Stimulated activated naive CD8-positive, alpha-beta T cell treated with anti-CD3 and anti-CD28 coated beads, Interleukin-15, Interleukin-2, amounts not matched to agents 100 ng/mL and 50 ng/mL, for 24 hours (primary cell): Measurements from ENCODE around the gene HTR6.

Experiments
- H3K27ac Mint-ChIP-seq: one replicate; pipeline ENCODE4 v1.8.0; 2021; ENCODE audit warnings: mild to moderate bottlenecking, mixed read lengths
- H3K27me3 Mint-ChIP-seq: one replicate; pipeline ENCODE4 v1.8.0; 2021; ENCODE audit warnings: mixed read lengths
- H3K36me3 Mint-ChIP-seq: one replicate; pipeline ENCODE4 v1.8.0; 2021; ENCODE audit warnings: low read depth, mixed read lengths
- H3K4me1 Mint-ChIP-seq: one replicate; pipeline ENCODE4 v1.8.0; 2021; ENCODE audit warnings: low read depth, mixed read lengths
- H3K4me3 Mint-ChIP-seq: one replicate; pipeline ENCODE4 v1.8.0; 2021; ENCODE audit warnings: mild to moderate bottlenecking, mixed read lengths
- H3K9me3 Mint-ChIP-seq: one replicate; pipeline ENCODE4 v1.8.0; 2021; ENCODE audit warnings: mixed read lengths

Gene HTR6

DNA sequence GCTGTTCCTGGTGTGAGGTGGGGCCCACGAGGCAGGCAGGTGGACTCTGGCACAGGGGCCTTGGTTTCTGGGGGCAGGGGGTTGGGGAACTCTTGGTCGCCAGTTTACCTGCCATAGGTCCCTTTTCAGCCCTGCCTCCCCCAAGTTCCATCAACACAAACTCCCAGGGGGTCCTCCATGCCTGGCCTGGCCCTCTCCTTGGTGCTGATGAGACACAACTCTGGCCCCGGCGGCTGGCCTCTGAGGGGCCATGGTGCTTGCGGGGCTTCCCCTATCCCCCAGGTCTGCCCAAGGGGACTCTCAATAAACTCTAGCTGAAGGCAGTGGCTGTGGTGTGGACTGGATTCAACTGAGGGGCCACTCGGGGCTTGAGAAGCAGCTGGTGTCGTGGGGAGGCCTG is 16.0 kb downstream of the HTR6 start:
- Mint-ChIP-seq H3K9me3 (no peaks in the 10 kb centered on the region), H3K4me1 (no peaks in the 10 kb centered on the region), H3K4me3 (no peak overlapping the region), H3K27ac (no peak overlapping the region), H3K27me3 (no peaks in the 10 kb centered on the region), H3K36me3 (no peaks in the 10 kb centered on the region)

- Mint-ChIP-seq H3K4me3 (no peak overlapping the region), H3K27me3 (no peaks in the 10 kb centered on the region), H3K9me3 (no peaks in the 10 kb centered on the region), H3K36me3 (peaks cover under 1% of the 10 kb centered on the region), H3K4me1 (peaks cover 1% of the 10 kb centered on the region), H3K27ac (no peak overlapping the region)
Observed at GRCh38 chr1:19682257-19682656, 17.6 kb downstream of the HTR6 start.

GRCh38 chr1:19682901-19683300 is 18.2 kb downstream of the HTR6 start:
- Mint-ChIP-seq H3K9me3 (no peaks in the 10 kb centered on the region), H3K4me1 (peaks cover 7% of the 10 kb centered on the region), H3K4me3 (no peak overlapping the region), H3K36me3 (peaks cover 5% of the 10 kb centered on the region), H3K27ac (no peak overlapping the region), H3K27me3 (no peaks in the 10 kb centered on the region)

DNA sequence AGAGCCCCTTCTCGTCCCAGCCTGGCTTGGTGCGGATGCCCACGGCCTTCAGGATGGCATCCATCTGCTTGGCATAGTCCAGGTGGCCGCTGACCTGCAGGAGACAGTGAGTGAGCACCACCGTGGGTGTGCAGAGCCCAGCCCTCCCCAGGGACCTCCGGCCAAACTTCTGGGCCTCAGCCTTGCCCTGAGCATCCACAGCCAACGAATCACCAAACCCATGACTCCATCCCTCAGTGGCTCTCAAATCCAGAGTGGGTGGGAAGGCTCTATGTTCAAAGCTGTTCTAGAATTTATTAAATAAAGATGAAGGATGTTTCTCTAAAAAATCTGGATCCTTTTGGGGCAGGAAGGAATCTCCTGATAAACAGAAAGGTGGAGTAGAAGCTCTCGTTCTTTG is 18.7 kb downstream of the HTR6 start:
- peaks cover 11% of the 10 kb centered on the region for H3K4me1 Mint-ChIP-seq
- no peaks in the 10 kb centered on the region for H3K27me3 Mint-ChIP-seq
- no peak overlapping the region for H3K4me3 Mint-ChIP-seq
- H3K36me3 Mint-ChIP-seq: peaks cover 9% of the 10 kb centered on the region
- H3K27ac Mint-ChIP-seq: no peak overlapping the region
- H3K9me3 Mint-ChIP-seq: no peaks in the 10 kb centered on the region

GRCh38 chr1:19684677-19685076 is 20.0 kb downstream of the HTR6 start:
- no peaks in the 10 kb centered on the region for H3K27me3 Mint-ChIP-seq
- H3K27ac Mint-ChIP-seq: no peak overlapping the region

DNA sequence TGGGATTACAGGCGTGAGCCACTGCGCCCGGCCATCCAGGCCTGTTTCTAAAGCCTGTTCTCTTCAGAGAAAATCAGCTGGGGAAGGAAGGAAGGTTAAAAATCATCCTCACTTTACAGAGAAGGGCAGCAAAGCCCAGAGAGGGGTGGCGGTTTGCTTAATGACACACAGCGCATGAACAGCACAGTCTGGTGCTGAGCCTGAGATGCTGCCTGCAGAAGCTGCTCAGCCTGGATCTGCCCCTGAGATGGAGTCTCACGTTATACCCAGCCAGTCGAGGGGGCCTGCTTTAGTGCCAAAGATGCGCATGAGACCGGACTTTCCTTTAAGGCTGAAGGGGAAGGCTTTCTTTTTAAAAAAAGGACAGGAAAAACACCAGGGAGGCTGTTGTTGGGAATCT is 21.3 kb downstream of the HTR6 start:
- no peaks in the 10 kb centered on the region for H3K27me3 Mint-ChIP-seq
- H3K27ac Mint-ChIP-seq: no peak overlapping the region
- peaks cover 27% of the 10 kb centered on the region for H3K36me3 Mint-ChIP-seq

More at GRCh38 chr1:19684677-19685076, 20.0 kb downstream of the HTR6 start:
- no peaks in the 10 kb centered on the region for H3K9me3 Mint-ChIP-seq
- H3K36me3 Mint-ChIP-seq: peaks cover 19% of the 10 kb centered on the region
- peaks cover 21% of the 10 kb centered on the region for H3K4me1 Mint-ChIP-seq
- no peak overlapping the region for H3K4me3 Mint-ChIP-seq

DNA sequence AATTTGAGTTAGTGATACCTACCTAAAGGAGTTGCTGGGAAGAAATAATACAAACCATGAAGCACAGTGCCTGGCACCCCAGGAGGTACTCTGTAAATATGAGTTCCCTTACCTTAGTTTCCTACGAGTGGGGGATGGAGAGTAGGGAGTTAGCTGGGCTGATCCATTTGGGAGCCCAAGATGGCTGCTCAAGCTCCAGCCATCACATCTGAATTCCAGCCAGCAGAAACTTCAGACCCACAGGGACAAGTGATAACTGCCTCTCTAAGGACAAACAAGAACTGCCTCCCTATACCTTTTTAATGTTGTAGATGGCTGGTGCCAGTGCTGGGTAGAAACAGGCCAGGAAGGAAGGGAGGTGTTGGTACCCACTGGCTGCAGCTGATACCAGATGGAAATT is 22.7 kb downstream of the HTR6 start:
- no peak overlapping the region for H3K4me3 Mint-ChIP-seq
- H3K27me3 Mint-ChIP-seq: no peaks in the 10 kb centered on the region
- peaks cover 30% of the 10 kb centered on the region for H3K4me1 Mint-ChIP-seq
- no peak overlapping the region for H3K27ac Mint-ChIP-seq
- no peaks in the 10 kb centered on the region for H3K9me3 Mint-ChIP-seq
- peaks cover 40% of the 10 kb centered on the region for H3K36me3 Mint-ChIP-seq

More for the DNA sequence above, 21.3 kb downstream of the HTR6 start:
- Mint-ChIP-seq H3K9me3 (no peaks in the 10 kb centered on the region), H3K4me3 (no peak overlapping the region), H3K4me1 (peaks cover 25% of the 10 kb centered on the region)

- H3K4me3 Mint-ChIP-seq: no peak overlapping the region
- H3K36me3 Mint-ChIP-seq: peaks cover 40% of the 10 kb centered on the region
- peak overlapping the region; percentile 12 for H3K27ac Mint-ChIP-seq
- no peaks in the 10 kb centered on the region for H3K9me3 Mint-ChIP-seq
- H3K4me1 Mint-ChIP-seq: peaks cover 30% of the 10 kb centered on the region
- no peaks in the 10 kb centered on the region for H3K27me3 Mint-ChIP-seq
Observed at GRCh38 chr1:19688041-19688842, 23.6 kb downstream of the HTR6 start.

GRCh38 chr1:19689085-19689757 is 24.5 kb downstream of the HTR6 start:
- Mint-ChIP-seq H3K36me3 (peaks cover 40% of the 10 kb centered on the region), H3K9me3 (no peaks in the 10 kb centered on the region), H3K4me3 (no peak overlapping the region), H3K27me3 (no peaks in the 10 kb centered on the region), H3K27ac (no peak overlapping the region), H3K4me1 (peaks cover 30% of the 10 kb centered on the region)

DNA sequence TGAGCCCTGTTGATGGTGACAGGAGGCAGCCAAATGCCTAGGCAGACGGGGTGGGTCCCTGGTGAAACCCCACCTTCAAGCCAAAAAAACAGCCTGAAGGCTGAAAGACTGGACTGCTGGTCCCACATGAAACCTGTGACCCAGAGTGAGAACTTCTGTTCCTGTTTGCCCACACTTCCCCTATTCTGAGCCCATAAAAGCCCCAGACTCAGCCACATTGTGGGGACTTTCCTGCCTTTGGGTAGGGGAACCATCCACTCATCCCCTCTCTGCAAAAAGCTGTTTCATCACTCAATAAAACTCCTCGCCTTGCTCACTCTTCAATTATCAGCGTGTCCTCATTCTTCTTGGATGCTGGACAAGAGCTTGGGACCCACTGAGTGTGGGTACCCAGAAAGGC is 25.2 kb downstream of the HTR6 start:
- peaks cover 30% of the 10 kb centered on the region for H3K4me1 Mint-ChIP-seq
- H3K9me3 Mint-ChIP-seq: no peaks in the 10 kb centered on the region
- H3K27me3 Mint-ChIP-seq: no peaks in the 10 kb centered on the region

DNA sequence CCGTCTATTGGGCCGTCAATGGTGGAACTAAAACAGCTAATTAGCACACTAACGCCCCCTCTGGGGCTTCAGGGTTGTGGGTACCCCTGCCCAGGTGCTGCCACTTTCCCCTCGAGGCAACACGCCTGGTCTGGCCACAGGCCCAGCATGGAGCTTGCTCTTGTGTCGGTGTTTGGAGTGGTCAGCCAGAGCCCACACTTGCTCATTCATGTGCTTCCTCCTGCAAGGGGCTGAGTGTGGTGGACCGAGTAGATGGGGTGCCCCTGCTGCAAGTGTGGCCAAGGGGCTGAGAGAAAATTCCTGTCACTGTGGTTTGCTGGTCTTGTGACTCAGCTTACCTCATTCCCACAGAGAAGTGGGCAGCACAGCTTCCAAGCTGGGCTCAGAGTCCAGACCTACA is 25.7 kb downstream of the HTR6 start:
- H3K4me1 Mint-ChIP-seq: peaks cover 30% of the 10 kb centered on the region
- H3K9me3 Mint-ChIP-seq: no peaks in the 10 kb centered on the region
- peaks cover 40% of the 10 kb centered on the region for H3K36me3 Mint-ChIP-seq

More for the DNA sequence above, 25.2 kb downstream of the HTR6 start:
- Mint-ChIP-seq H3K4me3 (no peak overlapping the region), H3K27ac (no peak overlapping the region), H3K36me3 (peaks cover 40% of the 10 kb centered on the region)

GRCh38 chr1:19694298-19694697 is 29.6 kb downstream of the HTR6 start:
- Mint-ChIP-seq H3K9me3 (no peaks in the 10 kb centered on the region), H3K36me3 (peaks cover 32% of the 10 kb centered on the region), H3K27me3 (no peaks in the 10 kb centered on the region), H3K4me3 (no peak overlapping the region), H3K4me1 (peaks cover 9% of the 10 kb centered on the region), H3K27ac (no peak overlapping the region)

More for the DNA sequence above, 25.7 kb downstream of the HTR6 start:
- no peaks in the 10 kb centered on the region for H3K27me3 Mint-ChIP-seq
- no peak overlapping the region for H3K27ac Mint-ChIP-seq
- no peak overlapping the region for H3K4me3 Mint-ChIP-seq

GRCh38 chr1:19695772-19696171 is 31.1 kb downstream of the HTR6 start:
- Mint-ChIP-seq H3K9me3 (no peaks in the 10 kb centered on the region), H3K36me3 (peaks cover 22% of the 10 kb centered on the region), H3K4me3 (no peak overlapping the region), H3K27ac (no peak overlapping the region), H3K27me3 (no peaks in the 10 kb centered on the region), H3K4me1 (peaks cover 4% of the 10 kb centered on the region)

DNA sequence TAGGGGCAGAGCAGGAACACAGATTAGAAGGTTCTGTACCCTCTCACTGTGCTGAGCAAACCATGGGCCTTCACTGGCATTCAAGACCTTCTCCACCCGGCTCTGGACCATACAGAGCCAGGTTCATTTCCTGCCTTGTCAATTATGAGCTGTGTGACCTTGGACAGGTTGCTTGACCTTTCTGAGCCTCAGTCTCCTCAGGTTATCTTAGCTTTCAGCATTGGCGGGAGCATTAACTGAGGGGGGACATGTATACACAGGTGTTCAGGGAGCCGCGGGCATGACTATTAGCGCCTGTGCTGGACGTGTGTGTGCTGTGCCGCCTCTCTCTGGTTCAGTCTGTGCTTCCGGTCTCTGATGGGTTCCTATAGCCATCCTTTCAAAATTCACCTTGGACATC is 32.1 kb downstream of the HTR6 start:
- no peak overlapping the region for H3K4me3 Mint-ChIP-seq
- H3K4me1 Mint-ChIP-seq: no peaks in the 10 kb centered on the region
- H3K27me3 Mint-ChIP-seq: no peaks in the 10 kb centered on the region

DNA sequence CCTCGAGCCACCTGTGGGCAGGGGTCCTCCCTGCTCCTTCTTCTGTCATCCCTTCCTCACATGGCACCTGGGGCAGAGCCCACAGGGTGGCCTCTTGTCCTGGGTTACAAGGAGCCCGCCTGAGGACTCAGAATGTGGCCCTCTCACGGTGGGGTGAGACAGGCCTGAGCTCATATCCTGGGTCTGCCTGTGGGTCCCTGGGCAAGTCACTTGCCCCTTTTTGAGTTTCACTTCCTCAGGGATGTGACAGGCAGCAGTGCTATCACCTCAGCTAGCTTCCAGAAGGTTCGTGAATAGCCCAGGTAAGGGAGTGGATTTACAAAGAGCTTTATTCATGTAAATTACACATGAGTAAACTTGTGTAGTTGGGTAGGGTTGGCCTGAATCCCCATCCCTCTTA is 33.5 kb downstream of the HTR6 start:
- H3K4me3 Mint-ChIP-seq: no peak overlapping the region
- no peaks in the 10 kb centered on the region for H3K4me1 Mint-ChIP-seq
- H3K36me3 Mint-ChIP-seq: peaks cover 8% of the 10 kb centered on the region
- no peak overlapping the region for H3K27ac Mint-ChIP-seq
- no peaks in the 10 kb centered on the region for H3K9me3 Mint-ChIP-seq
- no peaks in the 10 kb centered on the region for H3K27me3 Mint-ChIP-seq

More for the DNA sequence above, 32.1 kb downstream of the HTR6 start:
- Mint-ChIP-seq H3K9me3 (no peaks in the 10 kb centered on the region), H3K27ac (no peak overlapping the region), H3K36me3 (peaks cover 13% of the 10 kb centered on the region)
